HepG2 (cell line): Measurements from ENCODE around the gene TMEM117. TPM values are rescaled to one million over a fixed set of nuclear protein-coding genes. Genes with fewer than 3 reads are reported as not detected.

ENCODE experiments used
- AKNA ChIP-seq: sonication (generic); formaldehyde crosslinking; IDR thresholded peaks from 2 replicates; pipeline ENCODE4 v1.4.0; 2020; ENCODE audit warnings: missing genetic modification reagents, borderline replicate concordance
- CREB3 ChIP-seq: sonication (generic); formaldehyde crosslinking; IDR thresholded peaks from 2 replicates; pipeline ENCODE4 v1.5.0; 2020; ENCODE audit warnings: missing genetic modification reagents
- ELK4 ChIP-seq: sonication (generic); formaldehyde crosslinking; IDR thresholded peaks from 2 replicates; pipeline ENCODE4 v1.9.0; 2021; ENCODE audit warnings: missing genetic modification reagents, borderline replicate concordance
- FOXK1 ChIP-seq: sonication (generic); formaldehyde crosslinking; IDR thresholded peaks from 2 replicates; pipeline ENCODE4 v1.4.0; 2020; ENCODE audit warnings: low read depth, missing genetic modification reagents, borderline replicate concordance
- HNRNPH1 ChIP-seq: fragments of 200-400 bp; formaldehyde crosslinking; optimal IDR thresholded peaks from 2 replicates; pipeline ENCODE3; 2017; ENCODE audit warnings: mild to moderate bottlenecking, low read depth, low read length
- JDP2 ChIP-seq: sonication (generic); formaldehyde crosslinking; IDR thresholded peaks from 2 replicates; pipeline ENCODE4 v1.8.1; 2022; ENCODE audit warnings: missing genetic modification reagents, borderline replicate concordance
- MAZ ChIP-seq, 2 experiments: sonication (generic) in 1 of 2; formaldehyde crosslinking in 1 of 2; IDR thresholded peaks; 2 replicates each; pipeline versions ENCODE4 v1.5.0 to v1.6.1; 2012 to 2020; ENCODE audit warnings: low read depth in 2 of 2, mild to moderate bottlenecking in 2 of 2, borderline replicate concordance in 1 of 2, improper control_type of control experiment in 1 of 2, low read length in 1 of 2, missing genetic modification reagents in 1 of 2, moderate library complexity in 1 of 2
- PBX2 ChIP-seq: IDR thresholded peaks from 2 replicates; pipeline ENCODE4 v1.6.1; 2016; ENCODE audit warnings: control low read depth
- SALL1 ChIP-seq: sonication (generic); formaldehyde crosslinking; IDR thresholded peaks from 2 replicates; pipeline ENCODE4 v1.8.0; 2022; ENCODE audit warnings: mild to moderate bottlenecking, missing genetic modification reagents
- SMAD3 ChIP-seq: sonication (generic); formaldehyde crosslinking; IDR thresholded peaks from 2 replicates; pipeline ENCODE4 v1.4.0; 2020; ENCODE audit warnings: missing genetic modification reagents
- SMAD9 ChIP-seq: sonication (generic); formaldehyde crosslinking; IDR thresholded peaks from 2 replicates; pipeline ENCODE4 v1.5.1; 2020; ENCODE audit warnings: mild to moderate bottlenecking, missing genetic modification reagents
- SRSF9 ChIP-seq: fragments of 200-400 bp; formaldehyde crosslinking; IDR thresholded peaks from 2 replicates; pipeline ENCODE4 v1.6.1; 2018; ENCODE audit warnings: borderline replicate concordance, mild to moderate bottlenecking, low read depth, low read length; ENCODE audit not compliant: insufficient read depth, poor library complexity, severe bottlenecking
- ZBTB7A ChIP-seq: sonication (generic); formaldehyde crosslinking; IDR thresholded peaks from 2 replicates; pipeline ENCODE4 v1.8.0; 2022; ENCODE audit warnings: mild to moderate bottlenecking, missing genetic modification reagents
- ZNF281 ChIP-seq: sonication (generic); formaldehyde crosslinking; IDR thresholded peaks from 2 replicates; pipeline ENCODE4 v1.4.0; 2020; ENCODE audit warnings: missing genetic modification reagents, borderline replicate concordance
- ZNF343 ChIP-seq: sonication (generic); formaldehyde crosslinking; IDR thresholded peaks from 2 replicates; pipeline ENCODE4 v1.4.0; 2020; ENCODE audit warnings: mild to moderate bottlenecking, missing genetic modification reagents
- ZNF674 ChIP-seq: sonication (generic); formaldehyde crosslinking; IDR thresholded peaks from 2 replicates; pipeline ENCODE4 v1.5.0; 2020; ENCODE audit warnings: low read depth, mild to moderate bottlenecking, missing genetic modification reagents
- polyA plus RNA-seq, 8 experiments: library from polyadenylated mRNA; depleted of rRNA in 3 of 8; stranded (reverse) in 7 of 8; unstranded in 1 of 8; fragments of >200 nt; fragmentation: Illumina TruSeq in 4 of 8; extraction: Trizol in 4 of 8; gene quantifications; 2 replicates each; pipeline versions ENCODE4 v1.2.1 to v1.2.3, GENCODE V29; 2011 to 2016; ENCODE audit warnings: low read depth in 4 of 8, missing spikeins in 1 of 8, mixed read lengths in 1 of 8; ENCODE audit not compliant: insufficient read depth in 1 of 8
- total RNA-seq, 5 experiments: library from RNA; depleted of rRNA; stranded (reverse); fragments of >200 nt; fragmentation: Illumina TruSeq; extraction: Trizol; gene quantifications; 2 replicates each; pipeline ENCODE4 v1.2.3, GENCODE V29; 2016; ENCODE audit warnings: low read depth in 1 of 5

The TMEM117 gene
- total and polyA plus RNA-seq, 2 of the 13 experiments (the other 11 are each of a cell fraction or from before 2014, with no cell fraction given) = 2.8 to 8.5 TPM

GRCh38 chr12:43835656-43836474 lies at the start of gene TMEM117 (continued):
- no peak for TF ChIP-seq ELK4 (CRISPR knock-in tag)
- TF ChIP-seq JDP2 (CRISPR knock-in tag) = no peak; the same call in 1 of the 2 replicates
- peak; percentile 38; the same call in 1 of the 2 replicates for TF ChIP-seq ZNF674 (CRISPR knock-in tag)
- TF ChIP-seq AKNA = no peak
- TF ChIP-seq ZNF343 = no peak
- TF ChIP-seq ZNF281 = peak; percentile 52; the same call in 1 of the 2 replicates
- TF ChIP-seq SMAD9 = no peak
- TF ChIP-seq FOXK1 = no peak
- TF ChIP-seq ZBTB7A (CRISPR knock-in tag) = no peak
- no peak for TF ChIP-seq SRSF9
- no peak for TF ChIP-seq HNRNPH1
- TF ChIP-seq MAZ (IDR thresholded peaks at IDR 0.05; ENCODE audit: borderline replicate concordance, low read depth, low read length) = no peak
- peak; percentile 62 for TF ChIP-seq MAZ (CRISPR knock-in tag; IDR thresholded peaks at IDR 0.05; ENCODE audit: low read depth)
- TF ChIP-seq SMAD3 (CRISPR knock-in tag) = no peak
- TF ChIP-seq SALL1 = peak; percentile 55
- no peak for TF ChIP-seq CREB3 (CRISPR knock-in tag)
- no peak for TF ChIP-seq PBX2
